Iris pigment epithelial cell (primary cell): Measurements from ENCODE around the gene PAM.

Experiments
- DNase-seq: peaks from one replicate; pipeline ENCODE4 v3.0.0-alpha.2; 2011; ENCODE audit warnings: low read depth

The PAM gene

DNA sequence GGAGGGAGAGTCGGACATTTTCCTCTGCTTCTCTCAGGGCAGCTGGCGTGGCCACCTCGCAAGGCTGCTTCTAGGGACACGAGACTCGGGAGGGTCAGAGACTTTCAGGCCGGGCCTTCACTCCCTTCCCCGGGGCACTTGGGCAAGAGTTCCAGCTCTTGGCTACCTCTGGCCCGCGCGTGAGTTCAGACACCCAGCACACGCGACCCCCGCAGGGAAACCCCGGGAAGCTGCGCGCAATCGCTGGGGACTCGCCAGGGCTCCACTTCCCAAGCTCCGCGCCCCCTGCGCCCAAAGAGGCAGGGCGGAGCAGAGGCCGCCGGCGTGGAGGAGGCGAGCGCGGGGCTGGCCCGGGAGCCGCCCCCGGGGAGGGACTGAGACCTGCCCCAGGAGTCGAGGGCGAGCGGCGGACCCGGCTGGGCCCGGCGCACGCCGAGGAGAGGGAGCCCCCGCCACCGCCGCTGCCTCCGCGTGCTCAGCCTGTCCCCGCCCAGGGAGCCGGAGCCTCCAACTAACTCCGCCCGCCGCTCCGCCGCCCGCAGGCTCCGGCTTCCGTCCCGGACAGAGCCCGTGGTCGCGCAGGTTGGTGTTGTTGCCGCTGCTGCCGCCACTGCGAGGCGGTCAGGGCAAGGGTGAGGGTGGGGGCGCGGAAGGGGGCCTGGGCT, at the start of gene PAM:
Gene PAM, plus strand, starts transcription at position 539 of the 665 bp plus-strand sequence. CDS start 110,891 bp downstream, outside the sequence.
- DNase-seq = peak; percentile 66

DNA sequence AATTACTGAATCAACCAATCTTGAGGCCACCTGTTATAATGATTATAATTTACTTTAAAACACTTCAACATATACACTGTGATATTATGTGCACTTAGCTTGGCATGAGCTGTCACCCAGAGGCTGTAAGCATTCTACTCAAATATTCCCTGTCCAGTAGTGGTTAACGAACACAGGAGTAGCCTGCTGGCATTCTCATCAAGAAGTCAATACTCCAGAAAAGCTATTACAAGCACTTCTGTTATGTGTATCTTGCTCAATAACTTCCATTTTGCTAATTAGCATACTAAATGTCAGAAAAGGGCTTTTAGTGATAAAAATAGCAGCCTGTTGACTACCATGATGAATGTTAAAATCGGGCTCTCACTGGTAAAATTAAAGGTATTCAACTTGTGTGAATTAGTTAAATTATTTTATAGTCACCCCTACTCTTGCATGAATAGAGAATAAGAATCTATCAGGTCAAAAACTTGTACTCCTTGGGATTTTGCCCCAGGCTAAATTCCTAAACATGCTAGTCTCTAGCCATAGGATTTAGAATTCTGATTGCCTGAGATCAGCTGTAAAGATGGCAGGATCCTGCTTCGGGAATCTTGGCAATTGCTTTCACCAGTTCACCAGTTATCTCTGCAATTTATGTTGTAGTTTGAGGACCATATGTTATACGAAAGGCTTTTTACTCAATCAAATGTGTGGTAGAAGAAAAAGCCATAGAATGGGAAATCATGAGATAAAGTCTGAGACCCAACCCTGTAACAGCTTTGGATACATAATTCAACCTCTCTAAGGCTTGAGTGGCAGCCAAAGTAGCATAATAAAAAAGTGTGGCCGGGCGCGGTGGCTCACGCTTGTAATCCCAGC, 43.4 kb upstream of the PAM start:
- DNase-seq = no peak

DNA sequence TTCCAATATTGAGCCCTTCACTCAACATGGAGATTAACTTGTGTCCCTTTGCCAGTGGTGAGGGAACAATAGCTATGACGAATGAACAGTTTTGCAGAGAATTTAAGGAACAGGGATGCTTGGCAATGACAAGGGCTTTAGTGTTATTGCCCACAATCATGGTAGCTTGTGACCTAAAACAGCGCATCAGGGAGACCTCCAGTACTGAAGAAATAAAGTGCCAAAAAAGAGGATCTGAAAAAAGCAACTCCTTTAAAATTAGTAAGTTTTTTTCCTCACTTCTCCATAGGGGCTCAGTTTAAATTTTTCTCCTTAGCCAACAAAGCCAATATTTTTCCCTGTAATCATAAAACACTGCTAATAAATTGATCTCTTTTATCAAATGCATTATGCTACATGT, 41.8 kb upstream of the PAM start:
- no peak for DNase-seq

DNA sequence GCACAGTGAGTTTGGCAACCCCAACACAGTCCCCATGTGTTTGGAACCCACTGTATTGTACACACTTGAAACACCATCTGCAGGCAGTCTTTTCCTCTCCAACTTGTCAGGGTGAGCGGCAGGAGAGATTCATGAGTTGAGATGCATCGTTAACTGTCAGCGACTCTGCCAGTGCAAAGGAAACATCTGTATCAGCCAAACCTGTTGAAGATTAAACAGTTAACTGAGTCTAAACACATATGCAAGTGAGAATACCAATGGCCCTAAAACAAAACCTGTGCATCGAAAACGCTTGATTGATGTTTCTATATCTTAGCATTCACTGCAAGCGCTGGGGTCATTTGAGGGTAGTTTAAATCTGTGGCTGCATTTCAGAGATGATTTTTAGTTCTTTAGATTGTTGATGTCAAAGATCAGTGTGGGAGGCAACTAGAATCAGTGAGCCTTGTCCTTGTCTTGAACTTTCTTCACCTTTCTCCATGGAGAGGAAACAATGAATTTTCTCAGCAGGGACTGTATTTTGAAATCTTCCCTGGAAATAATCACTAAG, 41.3 kb upstream of the PAM start:
- DNase-seq = no peak

DNA sequence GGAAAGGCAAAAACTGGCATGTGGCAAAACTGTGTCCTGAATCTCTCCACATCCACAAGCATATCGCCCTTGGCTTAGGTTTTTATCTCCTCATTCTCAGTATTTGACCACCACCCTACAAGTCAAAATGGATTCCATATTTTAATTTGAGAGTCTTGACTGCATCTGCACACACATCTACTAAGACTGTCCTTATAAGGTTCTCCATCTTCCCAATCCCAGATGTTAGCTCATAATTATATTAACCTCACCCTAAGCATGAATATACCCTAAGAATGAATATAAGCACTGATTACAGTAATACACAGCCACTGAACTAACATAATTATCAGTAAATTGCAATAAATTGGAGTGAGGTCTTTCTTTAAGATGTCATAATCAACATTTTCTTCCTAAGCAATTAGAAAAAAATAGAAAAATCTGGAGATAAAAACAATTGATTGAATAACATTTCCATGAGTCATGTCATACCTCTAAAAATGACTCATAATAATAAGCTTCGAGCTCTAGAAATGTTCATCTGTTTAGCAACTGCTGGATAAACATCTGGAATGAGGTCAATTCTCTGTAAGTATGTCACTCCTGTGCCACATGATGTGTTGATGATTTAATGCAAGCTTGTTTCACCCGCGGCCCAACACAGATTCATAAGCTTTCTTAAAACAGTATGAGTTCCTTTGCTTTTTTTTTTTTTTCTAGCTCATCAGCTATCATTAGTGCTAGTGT, 39.9 kb upstream of the PAM start:
- DNase-seq = peak; percentile 92

DNA sequence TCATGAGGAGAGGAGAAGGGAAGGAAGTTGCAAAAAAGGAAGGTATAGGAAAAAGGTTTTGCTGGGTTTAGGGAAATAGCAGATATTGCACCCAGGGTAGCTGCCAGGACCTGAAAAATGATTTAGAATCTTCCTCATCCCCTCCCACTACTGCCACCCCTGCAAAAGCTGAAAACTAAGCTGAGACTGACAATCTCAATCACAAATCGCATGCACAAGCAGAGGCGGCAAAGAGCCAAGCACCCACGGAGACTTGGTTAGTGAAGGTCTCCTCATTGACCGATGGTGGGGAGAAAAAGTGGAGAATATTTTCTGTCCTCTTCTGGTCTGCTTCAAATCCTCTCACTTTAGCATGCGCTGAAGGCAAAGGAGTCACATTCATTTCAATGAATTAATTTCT, 39.1 kb upstream of the PAM start:
- DNase-seq = no peak

DNA sequence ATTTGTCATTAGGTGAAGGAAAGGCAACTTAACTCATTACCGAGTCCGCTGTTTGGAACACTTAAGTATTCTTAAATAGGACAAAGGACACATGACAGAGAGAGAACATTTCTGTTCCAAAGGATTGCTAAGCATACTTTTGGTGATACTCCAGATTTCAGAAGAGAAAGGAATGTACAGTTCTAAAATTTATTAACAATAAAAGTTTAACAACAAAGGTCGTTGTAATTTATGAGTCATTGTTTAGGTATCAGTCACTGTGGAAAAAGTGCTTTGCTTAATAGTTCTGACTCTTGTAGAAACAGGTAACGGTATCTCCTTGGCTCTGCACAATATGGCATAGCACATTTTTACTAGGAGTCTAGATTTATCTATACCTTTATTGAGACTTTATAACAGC, 36.3 kb upstream of the PAM start:
- DNase-seq = peak; percentile 43

DNA sequence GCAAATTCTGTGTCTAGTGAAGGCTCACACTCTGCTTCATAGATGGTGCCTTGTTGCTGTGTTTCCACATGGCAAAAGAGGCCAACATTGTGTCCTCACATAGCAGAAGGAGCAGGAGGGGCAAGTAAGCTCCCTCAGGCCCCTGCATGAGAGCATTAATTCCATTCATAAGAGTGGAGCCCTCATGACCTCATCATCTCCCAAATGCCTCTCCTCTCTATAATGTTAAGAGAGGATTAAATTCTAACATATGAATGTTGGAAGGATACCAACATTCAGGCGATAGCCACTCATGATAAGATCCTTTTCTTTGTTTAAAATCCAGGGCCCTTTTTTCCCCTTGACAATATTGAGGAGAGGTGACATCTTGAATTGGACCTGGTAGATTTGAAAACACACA, 35.2 kb upstream of the PAM start:
- DNase-seq = peak; percentile 12

DNA sequence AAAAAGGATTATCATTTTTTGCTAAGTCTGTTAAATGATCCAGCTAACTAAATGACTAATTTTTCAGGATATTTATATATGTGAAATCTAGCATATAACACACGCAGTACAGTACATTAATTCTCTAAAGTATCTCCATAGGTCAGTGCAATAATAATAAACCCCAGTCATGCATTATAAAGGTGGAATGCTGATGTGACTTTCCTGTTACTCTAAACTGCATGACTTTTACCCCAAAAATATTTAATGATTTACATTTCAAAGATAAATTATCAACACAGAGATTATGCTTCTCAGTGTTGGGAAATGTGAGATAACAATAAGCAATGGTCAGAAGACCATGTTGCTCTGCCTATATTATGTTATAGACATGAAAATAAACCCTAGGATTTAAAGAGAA, 34.1 kb upstream of the PAM start:
- DNase-seq = no peak

DNA sequence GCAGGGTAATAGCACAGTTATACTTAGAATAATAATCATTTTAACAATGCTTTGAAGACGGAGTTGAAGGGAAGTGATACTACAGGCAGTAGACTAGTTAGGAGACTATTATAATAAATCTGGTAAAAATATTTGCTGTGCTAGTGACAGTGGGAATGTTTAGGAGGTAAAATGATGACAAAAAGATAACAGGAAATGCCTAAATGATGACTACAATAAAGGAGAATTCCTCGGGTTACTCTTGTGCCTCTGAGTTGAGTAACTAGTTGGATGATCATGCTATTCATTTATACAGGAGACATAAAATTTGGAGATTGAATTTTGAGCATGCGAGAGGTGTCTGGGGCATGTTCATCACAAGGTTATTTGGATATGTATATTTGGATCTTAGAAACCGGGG, 32.2 kb upstream of the PAM start:
- DNase-seq = peak; percentile 62

DNA sequence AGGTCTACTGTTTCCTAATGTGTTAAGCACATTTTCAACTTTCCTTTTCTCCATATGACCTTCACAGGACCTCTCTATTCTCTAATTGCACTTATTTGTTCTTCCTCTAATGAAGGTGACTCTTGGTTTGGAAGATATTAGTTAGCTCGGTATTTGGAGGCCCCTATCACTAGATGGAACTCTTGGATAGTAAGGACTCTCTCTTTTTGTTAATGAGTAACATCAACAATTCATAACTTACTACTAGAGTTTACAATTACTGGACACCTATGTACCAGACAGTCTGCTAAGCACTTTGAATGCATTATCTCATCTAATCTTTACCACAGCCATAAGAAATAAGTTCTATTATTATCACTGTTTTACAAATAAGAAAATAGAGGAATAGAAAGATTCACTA, 23.4 kb upstream of the PAM start:
- DNase-seq = no peak

DNA sequence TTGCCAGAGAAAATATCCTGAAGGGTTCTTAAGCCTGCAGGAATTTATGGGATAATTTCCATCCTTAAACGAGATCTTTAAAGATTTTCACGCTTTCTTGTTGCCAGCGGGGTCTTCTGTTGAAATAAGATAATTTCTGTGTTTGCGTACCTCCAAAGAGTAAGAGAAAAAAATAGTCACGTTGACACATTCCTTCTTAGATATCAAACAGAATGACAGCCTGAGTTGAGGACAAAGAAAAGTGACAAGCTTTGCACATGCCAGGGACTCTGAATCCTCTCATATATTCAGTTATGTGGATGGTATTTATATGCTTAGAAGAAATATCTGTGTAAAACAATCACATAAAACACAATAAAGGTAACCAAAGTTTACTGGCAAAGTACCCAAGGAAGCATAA, 21.6 kb upstream of the PAM start:
- DNase-seq = no peak

DNA sequence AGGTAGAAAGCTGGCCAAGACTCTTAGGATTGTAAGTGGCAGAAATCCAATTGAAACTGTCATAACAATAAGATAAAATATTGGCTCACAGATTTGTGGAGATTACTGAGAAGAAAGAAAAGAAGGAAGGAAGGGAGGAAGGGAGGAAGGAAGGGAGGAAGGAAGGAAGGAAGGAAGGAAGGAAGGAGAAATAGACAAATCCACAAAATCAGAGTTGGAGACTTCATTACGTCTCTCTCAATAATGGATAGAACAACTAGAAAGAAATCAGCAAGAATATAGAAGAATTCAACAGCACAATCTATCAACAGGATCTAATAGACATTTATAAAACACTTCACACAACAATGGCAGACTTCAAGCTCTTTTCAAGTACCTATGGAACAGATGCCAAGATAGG, 17.9 kb upstream of the PAM start:
- DNase-seq = no peak

DNA sequence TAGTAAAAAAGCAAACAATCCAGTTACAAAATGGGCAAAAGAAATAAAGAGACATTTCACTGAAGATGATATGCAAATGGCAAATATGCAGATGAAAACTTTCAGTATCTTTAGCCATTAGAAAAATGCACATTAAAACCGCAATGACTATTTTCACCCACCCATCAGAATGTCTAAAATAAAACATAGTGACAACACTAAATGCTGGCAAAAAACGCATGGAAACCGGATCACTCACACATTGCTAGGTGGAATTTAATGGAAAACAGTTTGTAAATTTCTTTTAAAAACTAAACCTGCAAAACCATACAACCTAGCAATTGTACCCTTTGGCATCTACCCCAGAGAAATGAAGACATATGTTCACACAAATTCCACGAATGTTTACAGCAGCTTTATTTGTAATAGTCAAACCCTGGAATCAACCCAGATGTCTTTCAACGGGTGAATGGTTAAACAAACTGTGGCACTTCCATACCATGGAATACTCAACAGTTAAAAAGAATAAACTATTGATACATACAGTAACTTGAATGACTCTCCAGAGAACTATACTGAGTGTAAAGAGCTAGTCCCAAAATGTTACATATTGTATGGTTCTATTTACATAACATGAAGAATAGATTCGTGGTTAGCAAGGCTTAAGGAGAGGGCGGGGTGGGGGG, 17.2 kb upstream of the PAM start:
- no peak for DNase-seq

DNA sequence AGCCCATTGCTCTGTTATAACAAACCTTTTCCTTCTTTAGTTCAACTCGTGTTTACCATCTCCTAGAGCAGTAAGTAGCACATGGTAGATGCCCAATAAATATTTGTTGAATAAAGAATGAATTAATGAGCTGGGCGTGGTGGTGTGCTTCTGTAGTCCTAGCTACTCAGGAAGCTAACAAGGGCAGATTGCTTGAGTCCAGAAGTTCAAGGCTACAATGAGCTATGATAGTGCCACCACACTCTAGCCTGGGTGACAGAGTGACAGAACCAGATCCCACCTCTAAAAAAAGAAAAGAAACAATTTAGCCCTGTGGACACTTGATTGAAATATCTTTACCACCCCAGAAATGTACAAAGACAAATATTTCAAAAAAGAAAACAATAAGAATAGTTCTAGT, 14.6 kb upstream of the PAM start:
- no peak for DNase-seq

DNA sequence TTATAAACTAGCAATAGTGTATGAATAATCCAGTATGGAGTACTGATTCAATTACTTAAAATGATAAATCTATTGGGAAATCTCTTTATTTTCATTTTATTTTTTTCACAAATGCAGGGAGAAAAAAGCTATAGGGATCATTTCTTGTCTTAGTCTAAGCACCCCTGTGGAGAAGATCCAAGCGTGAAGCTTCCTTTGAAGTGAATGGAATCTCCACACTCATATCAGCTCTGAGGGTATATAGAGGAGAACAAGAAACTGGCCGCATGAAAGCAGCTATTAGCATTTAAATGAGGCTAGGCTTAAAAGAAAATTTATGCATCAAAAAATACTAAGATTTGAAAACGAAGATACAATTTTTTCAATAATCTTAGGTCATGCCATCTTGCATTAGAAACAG, 12.9 kb upstream of the PAM start:
- DNase-seq = no peak

DNA sequence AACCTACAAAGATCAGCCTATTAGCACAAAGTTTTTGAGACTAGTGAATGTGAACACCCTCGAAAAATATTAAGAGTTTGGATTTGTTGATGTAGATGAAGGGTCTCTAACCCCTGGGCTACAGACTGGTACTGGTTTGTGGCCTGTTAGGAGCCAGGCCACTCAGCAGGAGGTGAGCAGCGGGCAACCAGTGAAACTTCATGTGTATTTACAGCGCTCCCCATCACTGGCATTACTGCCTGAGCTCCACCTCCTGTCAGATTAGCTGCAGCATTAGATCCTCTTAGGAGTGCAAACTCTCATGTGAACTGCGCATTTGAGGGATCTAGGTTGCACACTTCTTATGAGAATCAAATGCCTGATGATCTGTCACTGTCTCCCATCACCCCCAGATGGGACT, 11.2 kb upstream of the PAM start:
- no peak for DNase-seq

DNA sequence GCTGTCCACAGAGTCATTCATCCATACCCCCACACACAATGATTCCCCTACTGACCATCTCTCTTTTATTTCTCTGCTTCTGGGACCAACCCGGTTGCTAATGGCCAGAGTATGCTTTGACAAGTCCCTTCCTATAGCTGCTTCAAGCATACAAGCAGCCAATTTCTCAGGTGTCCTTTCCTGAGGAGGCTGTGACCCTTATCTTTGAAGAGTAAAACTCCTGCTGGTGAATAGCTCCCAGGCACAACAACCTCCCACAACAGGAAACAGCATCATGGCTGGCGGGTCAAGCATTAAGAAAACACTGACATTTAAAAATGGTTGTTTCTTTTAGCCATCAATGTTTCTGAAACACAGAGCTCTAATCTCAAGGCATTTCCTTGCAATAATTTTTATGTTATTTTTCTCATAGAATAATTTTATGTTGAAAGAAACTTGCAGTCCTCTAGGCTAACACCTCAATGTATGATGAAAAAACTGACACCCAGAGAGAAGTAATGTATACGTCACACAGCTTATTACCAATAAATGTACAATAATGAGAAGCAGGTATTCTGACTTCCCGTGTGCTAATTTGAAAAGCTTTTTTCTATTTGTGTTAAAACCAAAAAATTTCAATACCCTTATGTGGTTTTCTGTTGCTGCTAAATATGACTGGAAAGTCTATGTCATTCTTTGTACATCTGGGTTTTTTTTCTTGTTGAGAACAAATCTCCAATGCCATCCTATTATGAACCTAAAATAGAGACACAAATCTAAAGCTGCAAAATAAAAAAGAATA, 7.5 kb upstream of the PAM start:
- DNase-seq = no peak

DNA sequence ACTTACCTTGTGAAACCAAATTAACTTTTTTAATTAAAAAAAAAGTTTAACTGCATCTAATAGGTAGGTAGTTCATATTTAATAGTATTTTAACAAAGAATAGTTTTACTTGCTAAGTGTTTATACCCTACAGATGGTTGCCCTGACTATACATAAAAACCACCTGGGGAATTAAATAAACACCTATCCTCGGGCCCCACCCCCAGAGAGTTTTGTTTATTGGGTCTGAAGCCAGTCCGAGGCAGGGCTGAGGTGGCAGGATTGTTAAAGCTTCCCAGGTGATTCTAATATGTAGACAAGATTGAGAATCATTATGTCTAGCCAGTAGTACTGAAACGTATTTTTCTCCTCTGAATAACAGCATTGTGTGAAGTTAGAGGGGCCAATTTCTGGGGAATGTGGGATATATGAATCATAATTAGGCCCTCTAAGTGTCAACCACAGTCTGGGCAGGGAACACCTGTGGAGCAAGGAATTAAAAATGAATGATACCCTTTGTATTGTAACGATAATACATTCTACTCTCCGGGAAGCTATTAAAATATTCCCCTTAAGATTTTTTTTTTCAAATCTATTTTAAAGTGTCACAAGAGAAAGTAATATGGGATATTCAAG, 5.6 kb upstream of the PAM start:
- no peak for DNase-seq

DNA sequence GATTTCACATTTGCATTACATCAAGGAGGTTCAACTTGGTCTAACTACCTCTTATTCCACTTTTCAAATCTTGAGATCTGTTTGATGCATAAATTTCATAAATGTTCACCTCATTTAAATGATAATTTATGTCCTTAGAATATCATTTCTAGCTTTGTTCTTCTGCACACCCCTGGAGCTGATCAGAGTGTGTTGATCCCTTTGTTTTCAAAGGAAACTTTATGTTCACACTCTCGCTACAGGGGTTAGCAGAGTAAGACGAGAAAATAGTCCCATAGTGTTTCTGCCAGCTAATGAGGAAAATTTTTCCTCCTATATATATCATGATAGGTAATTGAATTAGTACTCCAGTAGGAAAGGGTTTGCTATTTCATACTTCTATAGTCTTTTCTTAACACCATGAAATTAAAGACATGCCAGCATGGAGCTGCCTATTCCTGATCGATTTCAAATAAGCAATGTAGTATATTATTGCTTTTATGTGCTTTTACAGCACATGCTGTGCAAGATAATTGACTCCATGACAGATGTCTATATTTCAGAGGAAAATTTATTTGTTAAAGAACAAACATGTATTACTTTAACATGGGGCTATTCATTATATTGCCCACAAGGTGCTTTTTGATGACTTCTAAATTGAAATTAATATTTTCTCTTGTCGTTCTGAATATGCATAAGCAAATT, 4.8 kb upstream of the PAM start:
- no peak for DNase-seq
